Measurements from ENCODE around the gene FMOD.
A peak's percentile ranks its signal among the peaks of the same experiment; 100 is the strongest.

Gene FMOD

GRCh38 chr1:203351037-203351625 lies at the start of gene FMOD:
Gene FMOD, minus strand, starts transcription at chr1:203351122. Its CDS starts 2,852 bp downstream, at chr1:203348270.
- peak; percentile 71 for DNase-seq

- DNase-seq = no peak
Observed at GRCh38 chr1:203396595-203397194, 45.8 kb upstream of the FMOD start.

GRCh38 chr1:203395751-203396150 lies 44.8 kb upstream of the FMOD start:
- no peak for DNase-seq

GRCh38 chr1:203390298-203390697 lies 39.4 kb upstream of the FMOD start:
- DNase-seq = no peak

GRCh38 chr1:203388683-203389082 lies 37.8 kb upstream of the FMOD start:
- DNase-seq = no peak

- no peak for DNase-seq
Observed at GRCh38 chr1:203382026-203382425, 31.1 kb upstream of the FMOD start.

GRCh38 chr1:203381151-203381751 lies 30.3 kb upstream of the FMOD start:
- DNase-seq = no peak

- DNase-seq = no peak
Observed at GRCh38 chr1:203380420-203381150, 29.7 kb upstream of the FMOD start.

GRCh38 chr1:203379825-203380224 lies 28.9 kb upstream of the FMOD start:
- DNase-seq = no peak

GRCh38 chr1:203378556-203379245 lies 27.8 kb upstream of the FMOD start:
- DNase-seq = no peak

- DNase-seq = no peak
Observed at GRCh38 chr1:203373991-203374390, 23.1 kb upstream of the FMOD start.

- no peak for DNase-seq
Observed at GRCh38 chr1:203373002-203373401, 22.1 kb upstream of the FMOD start.

GRCh38 chr1:203371288-203371687 lies 20.4 kb upstream of the FMOD start:
- DNase-seq = no peak

- no peak for DNase-seq
Observed at GRCh38 chr1:203369666-203370065, 18.7 kb upstream of the FMOD start.

- no peak for DNase-seq
Observed at GRCh38 chr1:203368624-203369451, 17.9 kb upstream of the FMOD start.

- peak; percentile 91 for DNase-seq
Observed at GRCh38 chr1:203367057-203367456, 16.1 kb upstream of the FMOD start.

- no peak for DNase-seq
Observed at GRCh38 chr1:203366476-203366875, 15.6 kb upstream of the FMOD start.

- no peak for DNase-seq
Observed at GRCh38 chr1:203364806-203365205, 13.9 kb upstream of the FMOD start.

GRCh38 chr1:203364094-203364801 lies 13.3 kb upstream of the FMOD start:
- no peak for DNase-seq

GRCh38 chr1:203362720-203363025 lies 11.8 kb upstream of the FMOD start:
- DNase-seq = no peak

GRCh38 chr1:203361945-203362719 lies 11.2 kb upstream of the FMOD start:
- DNase-seq = peak; percentile 69

Data from NCI-H69 (cell line).